Fibroblast of lung (primary cell): ENCODE data around the gene OR51A2. TPM values are rescaled to one million over a fixed set of nuclear protein-coding genes. Genes with fewer than 3 reads are reported as not detected.

Experiments used
- DNase-seq, 2 donors: peaks; one replicate each; pipeline versions ENCODE4 v3.0.0 to v3.0.0-alpha.2; 2010; ENCODE audit warnings: low read depth in 2 of 2
- H2AFZ ChIP-seq: 2 replicates; pipeline ENCODE4 v1.5.1; 2012; ENCODE audit warnings: low read length, control low read depth, inconsistent platforms
- H3K27ac ChIP-seq: 2 replicates; pipeline ENCODE4 v1.5.1; 2011; ENCODE audit warnings: low read length, control low read depth; ENCODE audit not compliant: insufficient read depth
- H3K27me3 ChIP-seq: 2 replicates; pipeline ENCODE4 v1.5.1; 2011; ENCODE audit warnings: mild to moderate bottlenecking, low read length; ENCODE audit not compliant: control insufficient read depth, insufficient read depth
- H3K36me3 ChIP-seq: 2 replicates; pipeline ENCODE4 v1.5.1; 2011; ENCODE audit warnings: low read length; ENCODE audit not compliant: control insufficient read depth, insufficient read depth
- H3K4me1 ChIP-seq: 2 replicates; pipeline ENCODE4 v1.5.1; 2011; ENCODE audit warnings: low read length; ENCODE audit not compliant: control insufficient read depth, insufficient read depth; ENCODE audit errors: extremely low read depth
- H3K4me2 ChIP-seq: 2 replicates; pipeline ENCODE4 v1.5.1; 2011; ENCODE audit warnings: low read length, control low read depth; ENCODE audit not compliant: insufficient read depth; ENCODE audit errors: extremely low read depth
- H3K4me3 ChIP-seq, 4 experiments: fragments of 200-600 bp in 1 of 4; sonication (generic) in 1 of 4; replicated peaks in 1 of 4; 2 replicates each; pipeline ENCODE4 v1.5.1; 2011 to 2016; ENCODE audit warnings: low read length in 4 of 4, low read depth in 3 of 4, mild to moderate bottlenecking in 3 of 4, control low read depth in 2 of 4, inconsistent platforms in 1 of 4, mixed read lengths in 1 of 4; ENCODE audit not compliant: insufficient read depth in 1 of 4; ENCODE audit errors: control extremely low read depth in 1 of 4
- H3K79me2 ChIP-seq: 2 replicates; pipeline ENCODE4 v1.5.1; 2012; ENCODE audit warnings: mild to moderate bottlenecking, low read length, inconsistent platforms; ENCODE audit not compliant: control insufficient read depth, insufficient read depth
- H3K9ac ChIP-seq: 2 replicates; pipeline ENCODE4 v1.5.1; 2011; ENCODE audit warnings: mild to moderate bottlenecking, low read length, control low read depth; ENCODE audit not compliant: insufficient read depth
- H3K9me3 ChIP-seq: 2 replicates; pipeline ENCODE4 v1.5.1; 2012; ENCODE audit warnings: low read depth, low read length; ENCODE audit not compliant: control insufficient read depth, insufficient read depth
- H4K20me1 ChIP-seq: 2 replicates; pipeline ENCODE4 v1.5.1; 2011; ENCODE audit warnings: low read length; ENCODE audit not compliant: control insufficient read depth, insufficient read depth; ENCODE audit errors: extremely low read depth
- CTCF ChIP-seq, 2 donors: IDR thresholded peaks in 1 of 2; conservative IDR thresholded peaks in 1 of 2; 1 replicate in 1 of 2; 2 replicates in 1 of 2; pipeline ENCODE4 v1.5.1; 2011 to 2012; ENCODE audit warnings: low read length in 2 of 2, control low read depth in 1 of 2, inconsistent platforms in 1 of 2, low read depth in 1 of 2, mild to moderate bottlenecking in 1 of 2
- EZH2 ChIP-seq: IDR thresholded peaks from 2 replicates; pipeline ENCODE4 v1.5.1; 2012; ENCODE audit warnings: low read length, control low read depth, mild to moderate bottlenecking; ENCODE audit errors: missing control alignments
- polyA plus RNA-seq, 2 donors: library from polyadenylated mRNA; depleted of rRNA in 1 of 2; stranded (reverse) in 1 of 2; unstranded in 1 of 2; fragments of >200 nt; gene quantifications; 2 replicates each; pipeline ENCODE4 v1.2.1, GENCODE V29; 2011 to 2012; ENCODE audit warnings: missing spikeins in 1 of 2
- total RNA-seq: library from RNA; depleted of rRNA; stranded (reverse); fragments of >200 nt; gene quantifications from 2 replicates; pipeline ENCODE4 v1.2.1, GENCODE V29; 2014

OR51A2 gene
- total and polyA plus RNA-seq, 2 donors (not counting 1 experiment from before 2014, with no cell fraction given) = not detected

GRCh38 chr11:4960877-4961276, 5.4 kb upstream of the OR51A2 start:
- no peaks in the 10 kb centered on the region for H3K27me3 ChIP-seq
- no peak overlapping the region for H3K4me3 ChIP-seq
- no peaks in the 10 kb centered on the region for H3K36me3 ChIP-seq
- H3K9ac ChIP-seq = no peak overlapping the region
- no peaks in the 10 kb centered on the region for H3K4me1 ChIP-seq
- no peak for DNase-seq
- TF ChIP-seq EZH2 = no peak
- TF ChIP-seq CTCF (conservative IDR thresholded peaks at IDR 0.05 in 1 of 2, IDR thresholded peaks at IDR 0.05 in 1 of 2; ENCODE audit: low read depth in 1 of 2, low read length in 2 of 2) = no peak
- no peak overlapping the region for H3K4me2 ChIP-seq
- H3K27ac ChIP-seq = no peak overlapping the region
- no peak overlapping the region for H2AFZ ChIP-seq
- no peaks in the 10 kb centered on the region for H4K20me1 ChIP-seq
- no peaks in the 10 kb centered on the region for H3K79me2 ChIP-seq
- no peaks in the 10 kb centered on the region for H3K9me3 ChIP-seq

- Histone ChIP-seq H2AFZ (no peak overlapping the region), H3K27me3 (no peaks in the 10 kb centered on the region), H4K20me1 (no peaks in the 10 kb centered on the region), H3K9me3 (no peaks in the 10 kb centered on the region), H3K79me2 (no peaks in the 10 kb centered on the region), H3K27ac (no peak overlapping the region), H3K9ac (no peak overlapping the region), H3K4me2 (no peak overlapping the region), H3K36me3 (no peaks in the 10 kb centered on the region), H3K4me3 (no peak overlapping the region), H3K4me1 (no peaks in the 10 kb centered on the region)
- no peak for TF ChIP-seq CTCF (conservative IDR thresholded peaks at IDR 0.05 in 1 of 2, IDR thresholded peaks at IDR 0.05 in 1 of 2; ENCODE audit: low read depth in 1 of 2, low read length in 2 of 2)
- no peak for TF ChIP-seq EZH2
- no peak for DNase-seq
These were observed 1.9 kb upstream of the OR51A2 start for GRCh38 chr11:4957396-4957795.

- no peak within 1 kb of the TSS for H3K4me3 ChIP-seq
- TF ChIP-seq CTCF (conservative IDR thresholded peaks at IDR 0.05 in 1 of 2, IDR thresholded peaks at IDR 0.05 in 1 of 2; ENCODE audit: low read depth in 1 of 2, low read length in 2 of 2) = no peak
- no peak for TF ChIP-seq EZH2
- H3K4me1 ChIP-seq = no peaks in the 10 kb centered on the region
- H3K27me3 ChIP-seq = no peaks in the 10 kb centered on the region
- no peaks in the 10 kb centered on the region for H3K36me3 ChIP-seq
- H3K9me3 ChIP-seq = no peaks in the 10 kb centered on the region
- no peak within 1 kb of the TSS for H2AFZ ChIP-seq
- H4K20me1 ChIP-seq = no peaks in the 10 kb centered on the region
- no peak for DNase-seq
- H3K4me2 ChIP-seq = no peak within 1 kb of the TSS
- H3K27ac ChIP-seq = no peak within 1 kb of the TSS
- no peak within 1 kb of the TSS for H3K9ac ChIP-seq
- no peaks in the 10 kb centered on the region for H3K79me2 ChIP-seq
These were observed 8.0 kb downstream of the OR51A2 start, which contains the start of gene OR51A4 for GRCh38 chr11:4947505-4947904. OR51A4 (minus strand) TSS chr11:4947605; CDS start chr11:4947100, 505 bp downstream.
